Brain pericyte (primary cell): ENCODE measurements around the gene THRAP3.
A peak's percentile ranks its signal among the peaks of the same experiment; 100 is the strongest.
"Not testable (repeated sequence)": the region's sequence is repeated elsewhere in the genome, so short reads cannot be mapped to it uniquely, and the experiment has no call there.

Source experiments
- DNase-seq: peaks from one replicate; pipeline ENCODE4 v3.0.0-alpha.2; 2012; ENCODE audit warnings: low read depth, low spot score

THRAP3 gene, protein sequence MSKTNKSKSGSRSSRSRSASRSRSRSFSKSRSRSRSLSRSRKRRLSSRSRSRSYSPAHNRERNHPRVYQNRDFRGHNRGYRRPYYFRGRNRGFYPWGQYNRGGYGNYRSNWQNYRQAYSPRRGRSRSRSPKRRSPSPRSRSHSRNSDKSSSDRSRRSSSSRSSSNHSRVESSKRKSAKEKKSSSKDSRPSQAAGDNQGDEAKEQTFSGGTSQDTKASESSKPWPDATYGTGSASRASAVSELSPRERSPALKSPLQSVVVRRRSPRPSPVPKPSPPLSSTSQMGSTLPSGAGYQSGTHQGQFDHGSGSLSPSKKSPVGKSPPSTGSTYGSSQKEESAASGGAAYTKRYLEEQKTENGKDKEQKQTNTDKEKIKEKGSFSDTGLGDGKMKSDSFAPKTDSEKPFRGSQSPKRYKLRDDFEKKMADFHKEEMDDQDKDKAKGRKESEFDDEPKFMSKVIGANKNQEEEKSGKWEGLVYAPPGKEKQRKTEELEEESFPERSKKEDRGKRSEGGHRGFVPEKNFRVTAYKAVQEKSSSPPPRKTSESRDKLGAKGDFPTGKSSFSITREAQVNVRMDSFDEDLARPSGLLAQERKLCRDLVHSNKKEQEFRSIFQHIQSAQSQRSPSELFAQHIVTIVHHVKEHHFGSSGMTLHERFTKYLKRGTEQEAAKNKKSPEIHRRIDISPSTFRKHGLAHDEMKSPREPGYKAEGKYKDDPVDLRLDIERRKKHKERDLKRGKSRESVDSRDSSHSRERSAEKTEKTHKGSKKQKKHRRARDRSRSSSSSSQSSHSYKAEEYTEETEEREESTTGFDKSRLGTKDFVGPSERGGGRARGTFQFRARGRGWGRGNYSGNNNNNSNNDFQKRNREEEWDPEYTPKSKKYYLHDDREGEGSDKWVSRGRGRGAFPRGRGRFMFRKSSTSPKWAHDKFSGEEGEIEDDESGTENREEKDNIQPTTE

DNA sequence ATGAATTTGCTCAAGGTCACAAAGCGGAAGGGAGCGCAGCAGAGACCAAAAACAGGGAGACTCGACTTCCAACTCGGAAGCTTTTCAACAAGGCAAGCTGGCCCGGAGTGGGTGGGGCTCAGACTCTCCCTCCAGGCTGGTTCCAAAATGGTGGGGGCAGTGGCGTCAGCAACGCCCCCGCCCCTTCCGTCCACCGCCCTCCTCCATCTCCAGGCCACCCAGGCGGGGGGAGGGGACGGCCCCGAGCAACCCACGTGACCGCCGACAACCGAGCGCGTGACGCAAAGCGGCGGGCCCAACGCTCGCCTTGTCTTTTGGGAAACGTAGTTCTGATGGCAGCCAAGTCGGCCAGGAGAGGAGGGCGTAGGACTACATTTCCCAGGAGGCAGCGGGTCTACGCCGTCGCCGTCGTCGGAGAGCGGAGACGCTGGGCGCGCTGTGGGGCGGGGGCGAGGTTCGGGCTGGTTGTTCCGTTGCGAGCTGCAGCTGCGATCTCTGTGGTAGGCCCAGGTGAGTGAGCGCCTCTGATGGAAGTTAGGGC lies at the start of gene THRAP3:
Gene THRAP3 (plus strand): TSS at position 448 of the 541 bp plus-strand sequence. CDS start 58,121 bp downstream, outside the sequence.
- peak; percentile 99 for DNase-seq

DNA sequence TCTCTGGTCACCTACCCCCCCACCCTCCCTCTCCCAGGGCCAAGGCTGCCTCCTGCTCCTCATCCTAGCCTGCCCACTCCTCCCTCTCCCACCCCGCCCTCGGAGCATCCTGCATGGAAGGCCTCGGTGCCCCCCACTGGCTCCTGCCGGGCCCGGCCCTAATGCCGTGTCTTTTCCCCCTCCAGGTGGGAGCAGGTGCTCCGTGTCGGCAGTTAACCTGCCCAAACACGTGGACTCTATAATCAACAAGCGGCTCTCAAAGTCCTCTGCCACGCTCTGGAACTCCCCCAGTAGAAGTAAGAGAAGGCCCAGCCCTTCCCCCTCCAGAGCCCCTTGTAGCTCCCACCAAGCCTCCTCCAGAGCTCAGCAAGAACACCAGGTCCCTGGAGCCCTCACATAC lies 49.5 kb upstream of the THRAP3 start:
- no peak for DNase-seq

DNA sequence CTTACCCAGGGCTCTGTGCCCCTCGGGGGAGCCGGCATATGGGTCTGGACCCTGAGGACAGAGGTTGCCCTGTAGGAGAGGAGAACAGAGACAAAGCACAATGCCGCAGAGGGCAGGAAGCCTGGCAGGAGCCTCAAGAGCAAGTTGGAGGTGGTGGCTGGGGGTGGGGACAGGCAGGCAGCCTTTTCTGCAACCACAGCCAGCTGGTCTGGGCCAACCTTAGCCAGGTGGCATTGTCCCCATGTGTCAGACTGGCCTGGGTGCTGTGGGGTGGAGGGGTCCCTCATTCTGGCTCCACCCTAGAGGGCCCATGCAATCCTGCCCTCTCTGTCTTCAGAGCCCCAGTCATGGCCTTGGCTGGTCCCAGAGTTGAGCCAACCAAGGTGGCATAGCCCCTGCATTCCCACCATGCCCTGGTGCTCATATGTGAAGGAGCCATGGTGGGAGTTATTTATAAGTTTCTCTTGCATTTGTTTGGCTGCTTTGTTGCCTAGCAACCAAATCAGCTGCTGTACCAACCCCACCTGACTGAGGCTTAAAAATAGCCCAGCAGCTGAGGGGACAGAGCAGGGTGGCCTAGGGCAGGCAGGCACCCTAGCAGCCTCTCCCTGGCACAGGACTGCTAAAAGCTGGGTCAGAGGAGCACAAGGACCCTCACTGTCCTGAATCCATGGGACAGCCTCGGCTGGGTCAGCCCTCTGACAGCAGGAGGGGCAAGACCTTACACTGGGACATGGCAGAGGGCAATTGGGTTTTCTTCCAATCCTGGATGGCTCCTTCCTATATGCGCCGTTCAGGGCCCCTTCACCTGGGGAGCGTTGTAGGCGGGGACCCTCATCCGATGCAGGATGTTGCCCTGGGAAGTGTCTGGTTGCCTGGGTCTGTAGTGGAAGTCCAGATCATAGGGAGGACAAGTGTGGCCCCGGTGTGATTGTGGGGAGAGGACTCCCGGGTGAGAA lies 48.8 kb upstream of the THRAP3 start:
- no peak for DNase-seq

DNA sequence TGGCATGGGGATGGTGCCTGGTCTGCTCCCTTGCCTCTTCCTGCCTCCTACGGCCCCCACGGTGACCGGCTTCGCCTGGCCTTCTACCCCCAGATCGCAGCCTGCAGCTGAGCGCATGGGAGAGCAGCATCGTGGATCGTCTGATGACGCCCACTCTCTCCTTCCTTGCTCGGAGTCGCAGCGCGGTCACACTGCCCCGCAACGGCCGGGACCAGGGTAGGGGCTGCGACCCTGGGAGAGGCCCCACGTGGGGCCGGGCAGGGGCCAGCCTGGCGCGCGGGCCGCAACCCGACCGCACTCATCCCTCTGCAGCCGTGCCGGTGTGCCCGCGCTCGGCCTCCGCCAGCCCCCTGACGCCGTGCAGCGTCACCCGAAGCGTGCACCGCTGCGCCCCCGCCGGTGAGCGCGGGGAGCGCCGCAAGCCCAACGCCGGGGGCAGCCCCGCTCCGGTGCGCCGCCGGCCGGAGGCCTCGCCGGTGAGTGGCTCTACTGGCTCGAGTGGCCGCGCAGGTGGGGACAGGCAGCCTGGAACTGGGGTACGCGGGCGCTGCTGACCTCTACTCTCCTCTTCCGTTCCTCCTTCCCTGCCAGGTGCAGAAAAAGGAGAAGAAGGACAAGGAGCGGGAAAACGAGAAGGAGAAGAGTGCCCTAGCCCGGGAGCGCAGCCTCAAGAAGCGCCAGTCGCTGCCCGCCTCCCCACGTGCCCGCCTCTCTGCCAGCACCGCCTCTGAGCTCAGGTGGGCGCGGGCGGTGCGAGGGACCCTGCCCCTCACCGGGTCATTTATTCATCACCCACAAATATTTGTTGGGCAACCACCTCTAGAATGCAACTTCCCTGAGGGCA lies 47.9 kb upstream of the THRAP3 start:
- DNase-seq = no peak

DNA sequence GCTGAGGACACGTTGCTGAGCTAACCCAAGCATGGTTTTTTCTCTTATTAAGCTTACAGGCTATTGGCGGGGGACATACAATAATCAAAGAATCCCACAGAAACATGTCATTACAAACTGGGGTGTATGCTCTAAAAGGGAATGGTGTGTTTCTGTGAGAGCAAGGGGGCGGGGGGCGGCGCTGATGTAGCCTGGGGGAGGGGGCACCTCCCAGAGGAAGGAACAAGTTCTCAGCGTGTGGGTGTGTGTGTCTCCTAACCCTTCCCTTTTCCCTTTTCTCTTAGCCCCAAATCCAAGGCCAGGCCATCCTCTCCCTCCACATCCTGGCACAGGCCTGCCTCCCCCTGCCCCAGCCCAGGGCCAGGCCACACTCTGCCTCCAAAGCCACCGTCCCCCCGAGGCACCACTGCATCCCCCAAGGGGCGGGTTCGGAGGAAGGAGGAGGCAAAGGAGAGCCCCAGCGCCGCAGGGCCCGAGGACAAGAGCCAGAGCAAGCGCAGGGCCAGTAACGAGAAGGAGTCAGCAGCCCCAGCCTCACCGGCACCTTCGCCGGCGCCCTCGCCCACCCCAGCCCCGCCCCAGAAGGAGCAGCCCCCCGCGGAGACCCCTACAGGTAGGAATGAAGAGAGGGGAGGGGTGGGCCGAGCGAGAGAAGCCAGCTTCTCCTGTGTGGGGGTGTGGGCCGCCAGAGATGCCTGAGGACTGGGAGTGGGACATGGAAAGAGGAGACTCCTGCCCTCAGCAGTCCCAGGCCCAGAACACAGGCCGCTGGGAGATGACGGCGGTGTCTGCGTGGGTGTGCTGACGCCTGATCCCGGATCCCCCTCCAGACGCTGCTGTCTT lies 46.4 kb upstream of the THRAP3 start:
- DNase-seq = no peak

DNA sequence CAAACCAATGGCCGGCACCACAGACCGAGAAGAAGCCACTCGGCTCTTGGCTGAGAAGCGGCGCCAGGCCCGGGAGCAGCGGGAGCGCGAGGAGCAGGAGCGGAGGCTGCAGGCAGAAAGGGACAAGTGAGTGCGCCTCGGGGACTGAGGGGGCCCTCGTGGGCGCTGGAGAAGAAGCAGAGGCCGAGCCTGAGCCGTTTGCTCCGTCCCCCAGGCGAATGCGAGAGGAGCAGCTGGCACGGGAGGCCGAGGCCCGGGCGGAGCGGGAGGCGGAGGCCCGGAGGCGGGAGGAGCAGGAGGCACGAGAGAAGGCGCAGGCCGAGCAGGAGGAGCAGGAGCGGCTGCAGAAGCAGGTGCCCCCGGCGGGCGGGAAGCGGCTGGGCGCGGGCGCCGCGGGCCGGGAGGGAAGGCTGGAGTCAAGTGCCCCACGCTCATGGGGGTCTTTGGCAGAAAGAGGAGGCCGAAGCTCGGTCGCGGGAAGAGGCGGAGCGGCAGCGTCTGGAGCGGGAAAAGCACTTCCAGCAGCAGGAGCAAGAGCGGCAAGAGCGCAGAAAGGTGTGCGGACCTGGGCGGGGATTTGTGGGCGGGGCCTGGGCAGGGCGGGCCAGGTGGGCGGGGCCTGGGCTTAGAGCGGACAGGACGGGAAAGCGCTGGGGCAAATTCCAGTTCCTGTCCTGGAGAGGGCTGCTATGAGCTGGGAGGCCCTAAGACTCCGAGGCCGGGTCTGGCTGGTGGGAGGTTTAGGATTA lies 45.6 kb upstream of the THRAP3 start:
- no peak for DNase-seq

DNA sequence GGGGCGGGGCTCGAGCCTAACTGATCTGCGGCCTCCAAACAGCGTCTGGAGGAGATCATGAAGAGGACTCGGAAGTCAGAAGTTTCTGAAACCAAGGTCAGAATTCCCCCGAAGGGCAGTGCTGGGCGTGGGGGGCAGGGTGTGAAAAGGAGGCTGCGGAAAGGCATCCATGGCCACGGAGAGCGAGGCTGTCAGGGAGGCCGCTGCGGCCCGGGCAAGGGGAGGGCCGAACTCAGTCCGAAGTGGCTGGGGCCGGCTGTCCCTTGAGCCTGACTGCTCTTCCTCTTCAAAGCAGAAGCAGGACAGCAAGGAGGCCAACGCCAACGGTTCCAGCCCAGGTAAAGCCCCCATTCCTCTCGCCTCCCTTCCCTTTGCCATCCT lies 45.0 kb upstream of the THRAP3 start:
- no peak for DNase-seq

DNA sequence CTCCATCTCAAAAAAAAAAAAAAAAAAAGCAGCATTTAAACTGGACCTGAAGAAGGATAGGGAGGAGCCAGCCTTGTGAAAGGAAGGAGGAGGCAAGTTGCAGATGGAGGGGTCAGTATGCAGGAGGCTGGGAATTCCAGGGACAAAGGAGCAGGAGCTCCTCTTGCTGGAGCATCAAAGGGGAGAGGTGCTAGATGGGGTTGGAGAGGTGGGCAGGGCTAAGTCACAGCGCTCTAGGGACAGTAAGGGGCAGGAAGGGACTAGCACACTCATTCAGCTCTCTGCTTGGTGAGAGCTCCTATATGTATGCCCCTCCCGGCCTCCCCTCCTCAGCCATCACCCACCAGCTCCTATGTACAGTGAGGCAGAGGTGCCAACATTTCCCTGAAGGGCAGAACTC lies 41.5 kb upstream of the THRAP3 start:
- DNase-seq = no peak

DNA sequence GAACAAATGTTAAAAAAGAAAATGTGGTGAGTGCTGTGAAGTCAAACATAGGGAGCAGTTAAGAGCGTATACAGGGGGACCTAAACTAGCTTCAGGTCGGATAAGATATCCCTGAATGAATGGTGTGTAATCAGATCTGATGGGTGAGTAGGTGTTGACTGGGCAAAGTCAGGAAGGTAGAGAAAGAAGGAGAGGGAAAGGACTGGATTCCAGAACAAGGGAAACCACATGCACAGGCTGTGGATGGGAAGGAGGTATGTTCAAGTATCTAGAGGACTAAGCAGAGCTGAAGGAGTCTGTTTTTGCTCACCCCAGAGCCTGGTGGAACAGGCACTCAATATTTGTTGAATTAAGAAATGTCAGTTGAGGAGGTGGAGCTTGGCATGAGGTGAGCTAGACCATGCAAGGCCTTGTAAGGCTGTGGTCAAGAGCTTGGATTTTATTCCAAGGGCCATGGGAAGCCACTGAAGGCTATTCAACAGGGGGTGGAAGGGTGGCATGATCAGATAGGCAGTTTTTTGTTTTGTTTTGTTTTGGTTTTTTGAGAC lies 40.9 kb upstream of the THRAP3 start:
- no peak for DNase-seq

DNA sequence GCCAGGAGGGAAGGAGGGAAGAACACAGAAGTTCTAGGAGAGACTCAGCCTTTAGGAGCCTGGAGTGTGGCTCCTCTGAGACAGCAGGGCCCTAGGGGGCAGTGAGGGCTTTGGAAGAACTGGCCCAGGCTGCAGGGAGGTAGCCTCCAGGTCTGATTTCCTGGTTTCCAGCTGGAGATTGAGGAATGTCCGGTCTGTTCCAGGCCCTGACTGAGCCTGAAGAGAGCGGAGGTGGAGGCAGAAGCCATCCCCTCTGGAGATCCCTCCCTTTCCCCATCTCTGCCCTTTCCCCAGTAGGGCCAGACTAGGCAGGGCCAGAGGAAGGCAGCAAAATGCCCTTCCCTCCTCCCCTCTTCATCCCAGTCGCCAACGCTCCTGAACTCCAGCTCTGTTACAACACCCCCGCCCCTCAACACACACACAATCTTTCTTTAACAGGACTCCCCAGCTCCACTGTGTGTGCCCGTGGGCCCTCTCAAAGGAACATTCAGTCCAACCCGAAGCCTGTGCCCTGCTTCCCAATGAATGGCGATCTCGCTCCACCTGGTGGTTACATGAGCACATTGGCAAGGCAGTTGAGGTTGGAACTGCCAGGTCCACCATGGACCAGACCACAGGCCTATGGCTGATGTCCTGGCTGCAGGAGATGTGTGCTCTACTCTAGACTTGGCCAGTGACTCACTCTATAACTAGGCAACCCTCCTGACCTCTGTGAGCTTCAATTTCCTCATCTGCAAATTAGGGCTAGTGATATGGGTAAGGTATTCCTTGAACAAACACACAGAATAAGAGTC lies 36.2 kb upstream of the THRAP3 start:
- DNase-seq = peak; percentile 57

DNA sequence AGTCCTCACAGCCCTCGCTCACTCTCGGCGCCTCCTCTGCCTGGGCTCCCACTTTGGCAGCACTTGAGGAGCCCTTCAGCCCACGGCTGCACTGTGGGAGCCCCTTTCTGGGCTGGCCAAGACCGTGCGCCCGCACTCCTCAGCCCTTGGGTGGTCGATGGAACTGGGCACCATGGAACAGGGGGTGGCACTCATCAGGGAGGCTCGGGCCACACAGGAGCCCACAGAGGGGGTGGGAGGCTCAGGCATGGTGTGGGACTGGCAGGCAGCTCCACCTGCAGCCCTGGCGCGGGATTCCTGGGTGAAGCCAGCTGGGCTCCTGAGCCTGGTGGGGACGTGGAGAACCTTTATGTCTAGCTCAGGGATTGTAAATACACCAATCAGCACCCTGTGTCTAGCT lies 27.4 kb upstream of the THRAP3 start:
- not testable (repeated sequence) for DNase-seq

DNA sequence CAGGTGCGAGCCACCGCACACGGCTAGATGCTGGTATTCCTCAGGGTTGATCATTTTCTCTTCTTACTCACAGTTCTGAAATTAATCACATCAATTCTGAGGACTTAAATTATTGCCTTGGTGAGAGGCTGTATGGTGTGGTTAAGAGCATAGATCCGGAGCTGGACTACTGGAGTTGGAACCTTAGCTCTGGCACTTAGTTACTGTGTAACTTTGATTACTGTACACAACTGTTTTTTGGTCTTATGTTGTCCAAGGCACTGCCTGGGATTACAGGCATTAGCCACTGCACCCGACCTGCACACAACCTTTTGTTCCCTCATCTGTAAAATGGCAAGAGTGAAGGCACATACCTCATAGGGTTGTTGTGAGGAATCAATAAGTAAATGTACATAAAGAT lies 25.6 kb upstream of the THRAP3 start:
- DNase-seq = no peak

DNA sequence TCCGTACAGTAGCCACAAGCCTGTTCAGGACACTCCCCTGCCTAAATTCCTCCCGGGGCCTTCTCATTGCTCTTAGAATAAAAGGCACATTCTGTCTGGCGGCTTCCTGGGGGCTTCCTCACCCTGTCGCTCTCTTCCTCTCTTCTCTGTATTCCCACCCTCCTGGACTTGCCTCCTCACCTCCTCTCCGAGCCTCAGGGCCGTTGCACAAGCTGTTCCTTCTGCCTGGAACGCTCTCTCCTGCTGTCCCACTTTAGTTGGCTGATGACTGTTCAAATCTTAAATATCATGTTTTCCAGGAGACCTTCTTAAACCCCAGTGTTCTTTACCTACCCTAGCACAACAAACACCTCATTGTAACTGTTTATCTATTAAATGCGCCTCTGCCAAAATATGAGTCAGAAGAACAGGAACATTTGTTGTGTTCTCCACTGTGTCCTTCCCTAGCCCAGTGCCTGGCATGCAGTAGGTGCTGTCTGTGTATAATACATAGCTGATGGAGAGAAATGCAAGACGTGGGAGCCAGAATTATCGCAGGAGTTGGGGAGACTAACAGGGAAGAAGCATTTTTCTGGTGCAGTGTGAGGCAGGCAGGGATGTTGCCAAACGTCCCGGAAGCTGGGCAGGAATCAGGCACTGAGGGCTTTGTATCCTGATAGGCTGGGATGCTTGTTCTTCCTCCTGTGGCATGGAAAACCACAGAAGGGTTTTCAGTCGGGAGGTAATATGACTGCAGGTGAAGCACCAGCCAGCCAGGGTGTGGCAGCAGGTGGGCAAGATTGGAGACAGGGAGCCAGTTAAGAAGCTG lies 24.1 kb upstream of the THRAP3 start:
- DNase-seq = no peak

DNA sequence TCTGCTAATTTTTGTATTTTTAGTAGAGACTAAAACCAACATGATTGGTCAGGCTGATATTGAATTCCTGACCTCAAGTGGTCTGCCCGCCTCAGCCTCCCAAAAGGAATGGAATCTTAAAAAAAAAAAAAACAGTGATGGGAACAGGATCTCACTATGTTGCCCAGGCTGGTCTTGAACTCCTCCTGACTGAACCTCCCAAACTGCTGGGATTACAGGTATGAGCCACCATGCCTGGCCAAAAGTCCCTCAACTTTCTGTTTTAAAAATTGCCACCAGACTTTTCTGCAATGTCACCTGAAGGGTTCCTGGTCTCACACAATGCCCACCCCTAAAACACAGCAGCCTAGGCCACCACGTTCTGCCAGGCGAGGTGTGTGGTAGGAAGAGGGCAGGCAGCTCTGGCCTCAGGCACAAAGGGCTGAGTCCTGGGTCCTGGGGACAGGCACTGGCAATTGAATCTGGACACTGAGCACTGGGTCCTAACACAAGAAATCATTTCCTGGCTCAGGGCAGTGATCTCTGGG lies 21.2 kb upstream of the THRAP3 start:
- DNase-seq = no peak

DNA sequence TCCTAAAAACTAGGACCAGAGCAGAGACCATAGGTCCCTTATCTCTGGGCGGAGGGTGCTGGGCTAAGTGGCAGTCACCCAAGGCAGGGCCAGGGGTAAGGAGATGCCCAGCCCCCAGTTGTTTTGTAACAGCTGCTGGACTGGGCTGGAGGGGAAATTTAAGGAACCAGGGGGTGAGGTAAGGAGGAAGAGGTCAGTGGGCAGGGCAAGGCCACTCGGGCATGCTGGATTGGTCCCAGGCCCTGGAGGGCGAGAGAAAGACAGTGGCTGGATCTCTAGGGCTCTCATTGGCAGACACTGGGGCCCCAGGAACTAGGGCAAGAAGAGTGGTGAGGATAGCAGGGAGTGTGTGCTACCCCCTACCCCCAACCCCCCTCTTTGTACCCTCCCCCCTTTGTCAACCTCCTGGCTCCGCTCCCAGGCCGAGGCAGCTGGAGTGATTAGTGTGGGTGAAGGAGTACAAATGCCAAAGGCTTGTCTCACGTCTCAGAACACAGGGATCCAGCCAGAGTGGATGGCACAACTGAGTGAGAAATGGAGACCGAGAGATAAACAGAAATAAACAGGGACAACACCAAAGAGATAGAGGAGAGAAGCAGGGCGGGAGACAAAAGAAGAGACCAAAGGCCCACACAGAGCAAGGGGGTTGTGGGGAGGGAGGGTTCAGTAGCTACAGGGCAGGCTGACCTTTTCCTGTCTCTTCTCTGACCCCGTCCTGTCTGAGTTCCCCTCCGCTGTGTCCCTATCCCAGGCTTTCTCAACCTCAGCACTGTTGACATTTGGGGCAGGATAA lies 20.5 kb upstream of the THRAP3 start:
- DNase-seq = no peak
